Hindlimb muscle (tissue), 1 donor: ENCODE measurements around the gene NKX1-1. TPM values are rescaled to one million over a fixed set of nuclear protein-coding genes. Genes with fewer than 3 reads are reported as not detected.

Source experiments
- DNase-seq: peaks from one replicate; pipeline ENCODE4 v3.0.0-alpha.2; 2013
- polyA plus RNA-seq: library from polyadenylated mRNA; unstranded; fragments of 120-200 nt; gene quantifications from one replicate; pipeline ENCODE4 v1.2.1, GENCODE V29; 2013; ENCODE audit not compliant: insufficient read length

The NKX1-1 gene
- polyA plus RNA-seq, 1 donor: not detected

DNA sequence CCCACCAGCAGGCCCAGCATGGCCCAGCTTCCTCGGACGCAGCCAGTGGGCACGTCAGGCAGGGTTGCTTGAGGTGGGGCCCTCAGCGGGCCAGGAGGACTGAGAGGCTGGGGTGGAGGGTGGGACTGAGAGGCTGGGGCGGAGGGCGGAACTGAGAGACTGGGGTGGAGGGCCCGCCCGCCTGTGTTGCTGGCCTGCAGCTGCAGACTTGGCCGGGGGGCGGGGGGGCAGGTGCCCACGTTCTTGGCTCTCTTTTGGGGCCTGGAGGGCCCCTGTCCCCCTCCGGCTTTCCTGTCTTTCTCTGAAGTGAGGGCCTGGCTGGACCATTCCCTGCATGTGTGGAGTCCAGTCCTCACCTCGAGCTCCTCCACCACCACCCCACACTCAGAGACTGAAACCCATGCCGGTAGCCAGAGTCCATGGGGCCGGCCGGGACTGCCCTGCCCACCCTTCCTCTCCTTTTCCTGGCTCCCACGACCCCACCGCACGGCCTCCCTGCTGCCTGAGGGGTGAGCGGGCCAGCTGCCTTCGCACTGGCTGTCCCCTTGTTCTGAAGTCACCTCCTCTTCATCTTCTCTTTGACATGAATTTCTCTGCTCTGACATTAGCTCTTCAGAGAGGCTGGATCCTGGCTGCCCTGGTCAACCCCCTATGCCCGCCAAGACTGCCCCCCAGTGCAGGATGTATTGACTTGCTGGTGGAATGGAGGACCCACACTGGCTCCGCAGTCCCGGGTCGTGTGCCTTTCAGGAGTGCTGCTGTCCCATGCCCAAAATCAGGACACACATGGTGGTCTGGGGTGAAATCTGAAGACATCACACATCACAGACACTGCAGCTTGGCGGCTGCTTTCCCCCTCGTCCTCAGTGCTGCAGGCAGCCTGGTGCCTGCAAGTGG is 10.1 kb upstream of the NKX1-1 start:
- DNase-seq: no peak

DNA sequence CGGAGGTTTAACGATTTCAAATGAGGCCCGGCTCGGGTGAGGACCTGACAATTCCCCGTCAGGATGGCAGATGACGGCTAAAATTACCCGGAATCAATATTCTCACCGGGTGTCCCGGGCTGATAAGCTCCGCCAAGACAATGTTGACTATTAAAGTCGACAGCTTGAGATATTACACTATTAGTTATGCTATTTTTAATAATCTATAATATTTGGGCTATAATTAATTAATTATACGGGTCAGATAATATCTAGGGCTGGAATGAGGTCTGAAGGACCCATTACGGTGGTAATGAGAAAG is 9.4 kb upstream of the NKX1-1 start:
- DNase-seq: no peak

DNA sequence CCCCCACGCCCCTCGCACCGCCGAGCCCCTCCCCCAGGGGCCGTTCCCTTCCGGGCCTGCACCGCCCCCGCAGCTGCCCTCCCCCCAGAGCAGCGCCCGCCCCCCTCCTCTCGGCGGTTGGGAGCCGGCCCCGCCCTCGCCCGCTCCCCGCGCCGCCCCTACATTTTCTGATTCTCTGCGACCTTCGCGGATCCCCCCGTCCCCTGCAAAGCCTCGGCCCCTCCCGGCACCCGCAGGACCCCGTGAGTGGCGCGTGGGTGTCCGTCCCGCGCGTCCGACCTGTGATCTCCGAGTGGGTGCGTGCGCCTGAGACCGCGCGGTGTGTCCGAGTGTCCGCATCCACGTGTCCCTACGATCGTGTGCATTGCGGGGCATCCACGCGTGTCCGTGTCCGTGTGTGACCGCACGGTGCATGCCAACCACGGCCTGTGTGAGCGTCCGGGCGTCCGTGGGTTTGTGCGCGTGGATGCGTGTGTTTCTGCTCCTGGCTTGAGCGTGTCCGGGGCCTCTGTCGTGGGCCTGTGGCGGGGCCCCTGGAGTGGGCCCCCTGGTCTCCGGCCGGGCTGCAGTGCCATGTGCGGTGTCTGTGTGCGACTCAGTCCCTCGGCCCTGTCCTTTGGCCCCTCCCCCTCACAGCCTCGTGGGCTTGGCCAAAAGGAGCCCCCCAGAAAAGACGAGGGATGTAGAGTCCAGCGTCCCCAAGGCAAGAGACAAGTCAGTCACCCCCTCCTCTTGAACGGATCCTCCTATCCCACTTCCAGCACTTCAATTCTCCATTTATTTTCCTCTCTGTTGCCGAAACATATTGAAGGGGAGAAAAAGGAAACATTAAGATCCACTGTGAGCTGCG is 8.8 kb upstream of the NKX1-1 start:
- no peak for DNase-seq

DNA sequence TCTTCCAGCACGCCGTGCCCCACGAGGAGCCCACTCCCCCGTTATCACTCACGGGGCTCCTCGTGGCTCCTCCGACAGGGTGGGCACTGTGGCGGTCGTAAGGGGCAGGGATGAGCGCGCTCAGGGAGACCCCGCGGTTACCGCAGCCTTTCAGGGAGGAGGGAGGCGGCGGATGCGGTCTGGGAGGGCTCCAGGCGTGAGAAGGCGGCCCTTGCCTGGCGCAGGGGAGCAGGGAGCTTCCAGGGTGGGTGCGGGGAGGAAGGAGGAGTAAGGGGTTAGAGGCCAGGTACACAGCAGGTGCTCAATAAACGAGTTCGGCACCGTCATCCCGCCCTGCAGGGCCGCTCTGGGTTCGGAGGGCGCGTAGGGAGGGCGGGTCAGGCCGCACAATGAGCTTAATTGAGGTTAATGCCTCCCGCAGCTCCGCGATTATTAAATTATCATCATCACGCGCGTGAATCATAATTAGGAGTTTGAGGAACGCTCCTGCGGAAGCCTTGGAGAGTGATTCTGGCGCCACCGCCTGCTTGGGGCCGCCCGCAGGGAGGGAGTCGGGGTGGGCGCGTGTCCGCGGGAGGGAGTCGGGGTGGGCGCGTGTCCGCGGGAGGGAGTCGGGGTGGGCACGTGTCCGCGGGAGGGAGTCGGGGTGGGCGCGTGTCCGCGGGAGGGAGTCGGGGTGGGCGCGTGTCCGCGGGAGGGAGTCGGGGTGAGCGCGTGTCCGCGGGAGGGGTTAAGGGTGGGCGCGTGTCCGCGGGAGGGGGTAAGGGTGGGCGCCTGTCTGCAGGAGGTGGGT is 7.6 kb upstream of the NKX1-1 start:
- no peak for DNase-seq

DNA sequence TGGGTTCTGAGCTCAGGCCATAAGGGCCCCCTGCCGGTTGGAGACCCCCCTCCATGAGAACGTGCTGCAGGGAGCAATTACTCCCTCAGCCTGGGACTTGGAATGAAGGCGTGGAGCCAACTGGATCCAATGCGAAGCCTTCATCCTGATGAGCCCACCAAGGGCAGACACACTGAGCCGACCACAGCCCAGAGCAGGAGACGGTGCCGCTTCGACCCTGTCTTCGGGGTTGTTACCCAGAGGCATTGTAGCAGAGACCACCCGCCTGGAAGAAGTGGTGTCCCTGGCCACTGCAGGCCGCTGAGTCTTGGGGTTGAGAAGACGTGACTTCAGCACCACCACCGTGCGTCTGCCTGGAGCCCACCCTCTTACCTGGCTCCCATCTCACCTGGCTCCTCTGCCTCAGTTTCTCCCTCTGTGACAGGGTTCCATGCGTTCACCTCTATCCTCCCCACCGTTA is 7.0 kb upstream of the NKX1-1 start:
- no peak for DNase-seq

DNA sequence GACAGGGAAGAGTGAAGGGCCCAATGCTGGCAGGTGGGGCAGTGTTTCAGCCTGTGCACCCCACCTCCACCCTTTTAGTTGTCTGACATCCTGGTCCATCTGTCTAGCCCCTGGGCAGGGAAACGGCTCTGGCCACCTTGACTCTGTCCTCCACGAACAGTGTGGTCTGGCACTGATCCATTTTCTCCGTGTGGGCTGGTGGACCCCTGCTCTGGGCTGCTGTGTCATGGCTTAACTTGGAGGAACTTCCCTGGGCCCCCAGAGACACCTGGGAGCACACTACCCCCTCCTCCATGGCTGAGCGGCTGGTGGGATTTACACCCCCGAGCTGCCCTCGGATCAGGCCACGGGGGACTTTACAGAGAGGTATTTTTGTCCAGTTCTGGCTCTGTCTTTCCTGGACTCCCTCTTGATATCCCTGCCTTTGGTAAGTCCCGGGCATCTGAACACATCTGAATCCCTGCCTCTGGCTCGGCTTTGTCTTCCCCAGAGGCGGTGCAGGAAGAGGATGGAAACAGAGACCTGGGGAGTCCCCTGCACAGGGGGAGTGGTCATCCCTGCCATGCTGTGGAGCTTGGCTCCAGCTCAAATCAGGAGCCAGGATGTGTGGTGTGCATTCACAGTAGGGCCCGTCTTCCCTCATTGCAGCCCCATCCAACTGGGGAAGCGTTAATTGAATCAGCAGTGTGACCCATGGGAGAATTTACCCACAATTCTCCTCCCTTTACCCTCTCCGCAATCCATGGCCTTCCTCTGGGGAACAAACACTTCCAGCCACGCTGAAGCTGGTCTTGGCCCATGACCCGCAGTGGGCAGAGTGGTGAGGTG is 6.3 kb upstream of the NKX1-1 start:
- DNase-seq: no peak

DNA sequence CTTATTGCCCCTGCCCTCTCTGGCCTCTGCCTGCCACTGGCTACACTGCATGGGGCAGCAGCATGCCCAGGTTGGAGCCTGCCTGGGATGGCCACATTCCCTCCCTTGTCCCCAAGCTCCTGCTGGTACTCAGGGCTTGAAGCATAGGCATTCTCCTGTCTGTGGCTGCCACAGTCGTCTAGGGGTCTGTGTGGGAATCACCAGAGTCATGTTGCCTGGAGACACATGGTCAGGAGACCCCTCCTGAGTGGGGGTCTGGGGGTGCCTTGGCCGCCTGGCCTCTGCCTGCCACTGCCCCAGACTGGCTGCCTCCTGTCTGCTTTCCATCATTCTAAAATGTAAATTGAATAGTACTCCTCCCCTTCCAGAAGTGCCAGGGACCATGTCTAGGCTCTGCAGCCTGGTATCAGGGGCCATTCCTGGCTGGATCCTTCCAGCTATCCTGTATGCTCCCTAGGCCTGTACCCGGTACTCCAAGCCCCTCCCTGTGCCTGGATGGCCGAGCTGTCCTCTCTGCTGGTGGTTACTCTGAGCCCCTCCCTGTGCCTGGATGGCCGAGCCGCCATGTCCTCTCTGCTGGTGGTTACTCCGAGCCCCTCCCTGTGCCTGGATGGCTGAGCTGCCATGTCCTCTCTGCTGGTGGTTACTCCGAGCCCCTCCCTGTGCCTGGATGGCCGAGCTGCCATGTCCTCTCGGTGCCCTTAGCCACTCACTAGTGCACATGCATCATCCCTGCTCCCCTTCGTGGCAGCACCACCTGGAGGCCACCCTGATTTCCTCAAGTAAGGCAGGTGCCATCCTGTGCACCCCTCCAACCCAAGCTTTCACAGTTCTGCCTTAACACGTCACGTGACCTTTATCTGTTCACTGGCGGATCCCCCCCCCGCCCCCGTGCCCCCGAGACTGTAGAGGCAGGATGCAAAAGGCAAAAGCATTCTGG is 5.5 kb upstream of the NKX1-1 start:
- no peak for DNase-seq

DNA sequence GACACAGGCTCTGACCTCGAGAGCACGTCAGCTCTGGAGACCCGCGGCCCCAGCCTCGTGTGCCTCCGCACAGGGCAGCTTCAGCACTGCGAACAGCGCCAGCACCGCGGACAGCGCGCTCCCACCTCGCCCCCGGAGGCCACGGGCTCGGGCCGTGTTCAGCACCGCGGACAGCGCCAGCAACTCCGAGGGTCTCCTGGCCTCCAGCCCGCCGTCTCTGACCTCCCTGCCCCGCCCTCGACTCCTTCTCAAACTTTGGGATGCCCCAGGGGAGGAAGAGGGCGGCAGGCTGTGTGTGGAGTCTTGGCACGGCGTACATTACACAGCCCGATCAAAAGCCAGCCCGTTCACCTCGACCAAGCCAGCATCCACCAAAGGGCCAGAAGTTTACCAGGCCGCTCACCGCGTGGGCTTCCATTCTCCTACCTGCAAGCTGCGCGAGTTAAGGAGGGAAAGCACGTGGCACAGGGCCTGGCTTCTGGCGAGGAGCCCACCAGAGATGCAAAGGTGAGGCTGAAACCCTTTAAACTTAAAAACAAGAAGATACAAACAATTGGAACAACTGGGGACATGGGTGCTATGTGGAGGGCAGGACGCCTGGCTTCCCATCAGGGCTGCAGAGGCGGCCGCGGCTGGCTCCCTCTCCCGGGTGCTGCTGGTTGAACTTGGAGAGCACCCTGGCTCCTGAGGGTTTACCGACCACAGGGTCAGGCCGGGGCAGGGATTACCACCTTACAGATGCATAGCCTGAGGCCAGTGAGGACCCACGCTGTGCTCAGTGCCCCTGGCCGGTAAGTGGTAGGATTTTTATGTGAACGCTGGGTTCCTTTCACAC is 4.5 kb upstream of the NKX1-1 start:
- peak; percentile 82 for DNase-seq

DNA sequence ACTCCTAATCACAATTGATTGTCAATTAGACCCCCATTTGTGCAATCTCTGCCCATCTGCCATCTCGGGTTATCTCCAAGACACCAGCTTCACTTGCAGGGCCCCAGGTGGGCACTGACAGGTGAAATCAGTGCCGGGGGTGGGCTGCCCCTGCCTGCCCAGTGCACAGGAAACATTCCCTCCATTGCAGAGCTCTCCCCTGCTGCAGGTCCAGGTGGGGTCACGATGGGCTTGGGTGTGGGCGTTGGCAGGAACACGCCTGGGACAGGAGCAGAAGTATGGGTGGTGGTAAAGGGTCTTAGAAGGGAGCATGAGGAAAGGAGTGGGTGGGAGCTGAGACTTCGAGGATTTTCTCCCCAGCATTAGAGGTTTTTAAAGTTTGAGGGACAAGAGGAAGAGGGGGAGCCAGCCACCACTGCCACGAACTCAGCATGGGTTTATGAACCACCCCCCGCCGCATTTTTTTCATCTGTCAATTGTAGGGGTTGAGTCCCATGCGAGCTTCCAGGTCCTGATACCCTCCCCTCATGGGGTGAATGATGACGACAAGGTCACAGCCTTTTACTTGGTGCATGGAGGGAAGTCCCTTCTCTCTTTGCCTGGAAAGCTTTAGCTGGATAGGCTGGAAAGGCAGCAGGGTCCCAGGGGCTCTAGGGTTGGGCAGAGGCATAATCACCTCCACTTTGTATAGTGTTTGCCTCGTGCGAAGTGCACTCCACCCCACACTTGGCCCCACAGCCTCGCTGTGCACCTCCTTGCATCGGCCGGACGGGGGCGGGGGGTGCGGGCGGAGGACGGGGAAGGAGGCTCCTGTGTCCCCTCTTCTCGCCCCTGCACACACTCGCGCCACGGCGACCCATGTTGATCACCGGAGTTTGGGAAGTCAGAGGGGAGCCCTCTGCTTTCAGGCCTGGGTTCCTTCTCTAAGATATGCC is 3.5 kb upstream of the NKX1-1 start:
- DNase-seq: no peak

DNA sequence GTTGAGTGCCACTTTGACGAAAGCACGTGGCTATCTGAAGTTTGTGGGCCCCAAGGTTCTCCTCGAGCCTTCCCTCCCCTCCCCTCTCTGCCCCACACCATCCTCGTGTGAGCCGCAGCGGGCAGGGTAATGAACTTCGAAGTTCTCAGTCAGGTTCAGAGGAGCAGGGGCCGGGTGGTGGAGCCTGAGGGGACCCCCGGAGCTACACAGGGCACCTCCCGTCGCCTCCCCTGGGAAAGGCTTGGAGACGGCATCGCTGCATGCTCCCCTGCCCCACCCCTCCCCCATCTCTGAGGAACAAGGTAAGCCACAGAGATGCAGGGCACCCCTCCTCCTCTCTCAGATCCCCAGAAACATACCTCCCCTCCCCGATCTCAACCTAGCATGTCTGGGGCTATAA is 2.8 kb upstream of the NKX1-1 start:
- no peak for DNase-seq

DNA sequence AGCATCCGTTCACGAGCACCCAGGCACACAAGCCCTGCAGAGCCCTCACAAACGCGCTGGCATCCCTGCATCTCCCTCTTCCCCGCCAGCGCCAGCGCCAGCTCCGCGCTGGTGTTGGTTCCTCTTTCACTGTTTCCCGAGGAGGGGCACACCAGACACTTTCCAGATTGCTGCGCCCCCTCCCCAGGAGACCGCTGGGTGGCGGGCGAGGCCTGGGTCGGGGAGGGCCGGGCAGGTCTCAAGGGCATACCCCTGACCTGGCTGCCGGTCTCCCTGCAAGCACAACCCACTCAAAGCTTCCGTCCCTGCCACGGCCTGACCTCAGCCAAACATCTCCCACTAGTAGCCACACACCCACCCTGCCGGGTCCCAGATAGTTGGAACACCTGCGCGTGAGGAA is 2.2 kb upstream of the NKX1-1 start:
- DNase-seq: no peak

DNA sequence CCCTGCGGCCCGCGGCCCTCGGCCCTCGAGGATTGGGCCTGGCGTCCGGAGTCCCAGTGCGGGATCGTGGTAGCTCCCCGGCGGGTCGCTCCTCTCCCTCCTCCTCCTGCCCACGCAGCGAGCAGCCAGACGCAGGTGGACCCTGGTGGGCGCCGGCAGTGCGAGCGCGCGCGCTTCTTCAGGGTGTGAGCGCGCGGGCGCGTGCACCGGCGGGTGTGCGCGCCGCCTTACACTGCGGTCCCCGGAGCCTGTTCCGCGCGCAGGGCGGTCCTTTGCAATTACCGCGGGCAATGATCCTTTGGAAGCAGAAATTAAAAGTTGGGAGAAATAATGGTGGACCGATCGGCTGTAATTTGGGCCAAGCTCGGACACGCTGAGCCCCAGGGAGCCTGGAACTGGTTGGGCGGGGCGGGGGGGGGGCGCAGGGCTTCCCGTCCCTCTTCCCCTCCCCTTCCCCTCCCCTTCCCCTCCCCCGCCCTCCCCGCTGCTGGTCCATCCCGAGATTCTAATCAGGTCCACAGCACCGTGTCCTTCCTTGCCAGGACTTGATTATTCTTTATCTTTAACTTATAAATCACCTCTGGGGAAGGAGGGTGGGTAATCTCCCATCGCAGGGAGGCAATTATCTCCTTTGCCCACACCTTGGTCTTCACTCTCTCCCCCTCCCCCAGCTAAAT is 1.6 kb upstream of the NKX1-1 start:
- DNase-seq: no peak

DNA sequence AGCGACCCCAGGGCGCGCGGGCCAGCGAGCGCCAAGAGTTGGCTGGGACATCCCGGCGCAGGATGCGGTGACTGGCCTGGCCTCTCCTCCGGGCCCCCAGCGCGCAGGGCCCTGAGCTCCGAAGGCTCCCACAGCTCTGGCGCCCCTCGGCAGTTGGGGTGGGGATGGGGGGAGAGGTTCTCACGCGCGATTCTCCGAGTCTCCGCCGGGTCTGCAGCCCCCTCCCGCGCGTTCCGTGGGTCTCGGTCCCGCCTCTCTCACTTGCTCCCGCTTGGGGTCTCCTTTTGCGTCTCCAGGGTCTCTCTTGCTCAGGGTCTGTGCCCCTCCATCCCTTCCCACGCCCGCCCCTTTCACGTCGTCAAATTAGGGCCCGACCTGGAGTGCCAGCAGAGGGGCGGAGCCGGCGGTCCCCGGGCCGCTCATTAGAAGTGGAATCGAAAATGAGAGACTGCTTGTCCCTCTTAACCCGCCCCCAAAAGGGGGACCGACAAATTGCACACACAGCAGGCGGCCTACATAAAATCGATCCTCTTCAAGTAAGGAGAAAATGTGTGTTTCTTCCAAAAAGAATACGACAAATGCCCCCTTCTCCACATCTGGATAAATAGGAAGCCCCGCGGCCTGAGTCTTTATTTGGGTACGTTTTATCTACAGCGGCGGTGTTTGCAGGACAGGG is 877 bp upstream of the NKX1-1 start:
- DNase-seq: no peak

DNA sequence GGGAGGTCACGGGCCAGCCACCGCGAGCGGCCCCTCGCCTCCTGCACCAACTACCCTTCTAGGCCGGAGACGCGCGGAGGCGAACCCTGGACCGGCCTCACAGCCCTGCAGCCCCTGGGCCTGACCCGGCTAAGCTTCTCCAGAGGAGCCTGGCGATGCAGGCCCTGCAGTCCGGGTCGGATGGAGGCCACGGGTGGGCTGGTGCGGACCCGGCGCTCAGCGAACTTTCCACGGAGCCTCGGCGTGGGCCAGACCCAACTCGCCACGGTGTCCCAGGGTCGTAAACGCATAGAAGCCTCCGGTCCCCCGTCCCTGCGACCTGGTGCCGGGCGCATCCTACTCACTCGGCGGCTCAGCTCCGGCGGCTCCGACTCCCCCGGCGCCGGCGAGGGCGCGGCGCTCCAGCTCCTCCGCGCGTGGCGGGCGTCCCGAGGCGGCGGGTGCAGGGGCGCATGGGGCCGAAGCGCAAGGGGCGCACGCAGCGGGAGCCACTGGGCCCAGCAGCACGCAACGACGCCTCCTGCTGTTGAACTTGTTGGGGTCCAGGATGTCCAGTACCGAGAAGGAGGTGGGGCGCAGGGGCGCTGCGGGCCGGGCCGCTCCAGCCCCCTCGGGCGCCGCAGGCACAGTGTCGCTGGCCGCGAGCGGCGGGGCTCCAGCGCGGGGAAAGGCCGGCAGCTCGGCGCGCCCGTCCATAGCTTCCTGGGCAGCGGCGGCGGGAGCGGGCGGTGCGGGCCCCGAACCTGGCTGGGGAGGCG is 427 bp downstream of the NKX1-1 start:
- no peak for DNase-seq

DNA sequence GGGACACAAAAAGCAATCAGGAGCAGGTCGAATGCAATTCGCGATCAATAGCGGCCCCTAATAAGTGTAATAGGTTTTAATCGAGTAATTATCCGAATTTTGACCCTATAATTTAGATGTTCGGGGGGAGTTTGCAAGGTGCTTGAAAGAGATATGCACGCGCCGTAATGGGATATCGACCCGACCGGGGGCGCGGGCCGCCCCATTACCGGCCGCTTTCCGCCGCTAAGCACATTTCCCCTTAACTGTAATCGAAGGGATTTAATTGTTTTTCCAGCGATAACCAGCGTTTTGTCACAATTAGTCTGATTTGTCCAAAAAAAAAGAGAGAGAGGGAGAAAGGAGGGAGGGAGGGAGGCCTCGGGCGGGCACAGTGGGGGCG is 997 bp downstream of the NKX1-1 start:
- DNase-seq: no peak

DNA sequence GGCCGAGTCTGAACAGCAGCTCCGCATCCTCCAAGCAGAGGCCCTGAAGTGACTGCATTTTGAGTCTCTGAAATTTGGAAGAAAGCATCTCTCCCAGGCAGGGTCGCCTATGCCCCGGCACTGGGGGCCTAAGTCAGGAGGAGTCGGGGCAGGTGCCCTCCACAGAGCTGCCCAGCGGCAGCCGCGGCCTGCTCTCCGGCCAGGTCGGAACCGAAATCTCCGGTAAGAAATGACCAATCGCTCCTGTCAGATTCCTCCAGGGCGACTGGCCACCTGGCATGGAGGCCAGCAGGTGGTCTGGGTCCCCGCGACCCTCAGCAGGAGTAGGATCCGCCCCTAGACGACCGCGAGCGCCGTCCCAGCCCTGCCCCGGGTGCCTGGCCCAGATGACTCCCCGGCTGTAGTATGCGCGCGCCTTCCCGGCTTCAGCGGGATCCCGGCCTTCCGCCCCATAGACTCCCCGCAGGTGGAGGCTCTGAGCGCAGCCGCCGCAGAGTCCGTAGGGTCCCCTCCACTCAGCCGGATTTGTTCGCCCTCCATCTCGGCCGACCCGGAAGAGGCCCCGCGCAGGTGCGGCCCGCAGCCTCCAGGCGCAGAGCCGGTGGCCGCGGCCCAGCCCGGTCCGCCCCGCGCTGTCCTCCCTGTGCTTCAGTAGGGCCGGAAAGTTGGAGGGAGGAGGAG is 1.5 kb downstream of the NKX1-1 start:
- no peak for DNase-seq
